Measurements from ENCODE around the gene TIGD4.

TIGD4 gene

DNA sequence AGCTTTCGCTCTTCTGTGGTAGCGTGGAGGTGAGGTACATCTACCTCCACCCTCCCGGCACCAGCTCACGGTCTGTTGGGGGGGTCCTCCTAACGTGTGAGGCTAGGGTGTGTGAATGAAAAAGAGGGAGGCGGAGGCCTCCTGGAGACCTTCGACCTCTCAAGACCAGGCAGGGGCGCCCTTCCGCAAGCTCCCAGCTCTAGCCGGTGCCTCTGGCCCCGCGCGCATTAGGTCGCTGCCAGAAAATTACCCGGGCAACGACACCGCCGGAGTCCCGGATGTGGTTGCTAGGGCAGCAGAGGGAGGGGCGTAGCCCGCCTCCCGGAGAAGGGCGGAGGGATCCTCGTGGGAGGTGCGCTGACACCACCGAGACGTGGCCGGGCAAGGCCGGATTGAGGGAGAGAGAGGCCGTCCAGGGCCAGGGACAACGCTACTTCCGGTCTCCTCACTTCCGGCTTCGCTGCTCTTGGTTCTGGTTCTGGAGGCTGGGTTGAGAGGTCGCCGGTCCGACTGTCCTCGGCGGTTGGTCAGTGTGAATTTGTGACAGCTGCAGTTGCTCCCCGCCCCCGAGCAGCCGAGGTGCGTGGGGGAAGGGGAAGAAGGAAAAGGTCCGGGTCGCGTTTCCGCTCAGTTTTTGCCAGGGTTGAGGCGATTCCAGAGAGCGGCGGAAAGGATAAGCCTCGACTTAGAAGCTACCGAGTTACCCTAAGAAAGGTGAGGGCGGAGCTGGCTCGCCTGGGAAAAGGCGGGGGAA, at the start of gene TIGD4, which contains the start of gene ARFIP1:
TSS of gene TIGD4 (minus strand) at position 218 of the 754 bp plus-strand sequence. CDS start 8,726 bp downstream, outside the sequence.
TSS of gene ARFIP1 (plus strand) at position 442 of the 754 bp plus-strand sequence. CDS start 49,680 bp downstream, outside the sequence.
- DNase-seq (ENCODE audit: low read depth in 2 of 2): peak; percentile 90 to 92

DNA sequence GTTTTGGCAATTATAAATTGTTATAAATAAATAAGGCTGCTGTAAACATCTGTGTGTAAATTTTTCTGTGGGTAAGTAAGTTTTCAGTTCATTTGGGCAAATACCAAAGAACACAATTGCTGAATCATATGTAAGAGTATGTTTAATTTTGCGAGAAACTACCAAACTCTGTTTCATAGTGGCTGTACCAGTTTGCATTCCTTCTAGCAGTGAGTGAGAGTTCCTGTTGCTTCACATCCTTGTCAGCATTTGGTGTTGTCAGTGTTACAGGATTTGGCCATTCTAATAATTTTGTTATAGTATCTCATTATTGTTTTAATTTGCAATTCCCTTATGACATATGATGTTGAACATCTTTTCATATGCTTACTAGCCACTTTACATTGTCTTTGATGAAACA, 48.6 kb upstream of the TIGD4 start:
- no peak for DNase-seq (ENCODE audit: low read depth in 2 of 2)

GRCh38 chr4:152825336-152825735, 45.8 kb upstream of the TIGD4 start:
- DNase-seq (ENCODE audit: low read depth in 2 of 2): no peak

GRCh38 chr4:152824561-152824960, 45.0 kb upstream of the TIGD4 start:
- no peak for DNase-seq (ENCODE audit: low read depth in 2 of 2)

DNA sequence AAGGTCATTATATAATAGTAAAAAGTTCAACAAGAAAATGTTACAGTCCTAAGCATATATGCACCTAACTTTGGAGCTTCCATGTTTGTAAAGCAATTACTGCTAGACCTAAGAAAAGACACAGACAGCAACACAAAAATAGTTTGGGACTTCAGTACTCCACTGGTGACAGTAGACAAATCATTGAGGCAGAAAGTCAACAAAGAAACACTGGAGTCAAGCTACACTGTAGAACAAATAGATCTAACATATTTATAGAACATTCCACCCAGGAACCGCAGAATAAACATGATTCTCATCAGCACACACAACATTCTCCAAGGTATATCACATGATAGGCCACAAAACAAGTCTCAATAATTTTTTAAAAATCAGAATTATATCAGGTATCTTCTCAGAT, 42.8 kb upstream of the TIGD4 start:
- no peak for DNase-seq (ENCODE audit: low read depth in 2 of 2)

DNA sequence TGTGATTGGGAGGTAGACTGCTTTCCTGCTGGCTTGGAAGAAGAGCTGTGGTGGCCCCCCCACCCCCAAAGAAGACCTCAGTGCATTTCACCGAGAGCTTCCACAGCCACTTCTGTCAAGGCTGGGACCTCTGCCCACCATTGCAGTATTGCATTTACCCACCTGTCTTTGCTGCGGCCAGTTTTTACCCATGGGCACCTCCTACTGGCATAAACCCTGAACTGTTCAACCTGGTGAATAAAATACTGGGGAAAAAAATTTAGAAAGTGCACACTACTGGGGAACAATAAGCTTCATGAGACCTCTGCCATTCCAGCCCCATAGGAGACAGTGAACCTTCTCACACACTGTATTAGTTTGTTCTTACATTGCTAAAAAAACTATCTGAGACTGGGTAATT, 40.5 kb upstream of the TIGD4 start:
- DNase-seq (ENCODE audit: low read depth in 2 of 2): no peak

- DNase-seq (ENCODE audit: low read depth in 2 of 2): no peak
These were observed 39.6 kb upstream of the TIGD4 start for GRCh38 chr4:152819026-152819645.

DNA sequence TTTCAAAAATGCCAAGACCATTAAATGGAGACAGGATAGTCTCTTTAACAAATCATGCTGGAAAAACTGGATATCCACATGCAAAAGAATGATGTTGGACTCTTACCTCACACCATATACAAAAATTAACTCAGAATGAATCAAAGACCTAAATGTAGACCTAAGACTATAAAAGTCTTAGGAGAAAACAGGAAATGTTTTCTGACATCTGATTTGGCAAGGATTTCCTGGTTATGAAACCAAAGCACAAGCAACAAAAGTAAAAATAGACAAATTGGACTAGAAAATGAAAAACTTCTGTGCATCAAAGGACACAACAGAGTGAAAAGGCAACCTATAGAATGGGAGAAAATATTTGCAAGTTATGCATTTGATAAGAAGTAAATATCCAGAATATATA, 37.8 kb upstream of the TIGD4 start:
- no peak for DNase-seq (ENCODE audit: low read depth in 2 of 2)

DNA sequence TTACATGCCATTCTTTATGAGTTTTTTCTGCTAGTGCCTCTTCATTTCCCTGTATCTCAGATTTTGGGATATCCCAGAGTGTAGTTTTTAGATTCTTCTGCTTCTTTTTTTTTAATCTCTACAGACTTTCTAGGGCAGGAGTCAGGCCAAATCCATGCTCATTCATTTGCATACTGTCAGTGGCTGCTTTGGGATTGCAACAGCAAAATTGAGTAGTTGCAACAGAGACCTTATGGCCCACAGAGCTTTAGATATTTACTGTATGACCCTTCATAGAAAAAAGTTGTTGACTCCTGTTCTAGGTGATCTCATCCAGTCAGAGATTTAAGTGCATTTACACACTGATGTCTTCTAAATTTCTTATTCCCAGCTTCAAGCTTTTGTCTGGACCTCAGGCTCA, 35.5 kb upstream of the TIGD4 start:
- no peak for DNase-seq (ENCODE audit: low read depth in 2 of 2)

GRCh38 chr4:152810715-152811287, 31.3 kb upstream of the TIGD4 start:
- no peak for DNase-seq (ENCODE audit: low read depth in 2 of 2)

GRCh38 chr4:152808670-152809069, 29.1 kb upstream of the TIGD4 start:
- no peak for DNase-seq (ENCODE audit: low read depth in 2 of 2)

DNA sequence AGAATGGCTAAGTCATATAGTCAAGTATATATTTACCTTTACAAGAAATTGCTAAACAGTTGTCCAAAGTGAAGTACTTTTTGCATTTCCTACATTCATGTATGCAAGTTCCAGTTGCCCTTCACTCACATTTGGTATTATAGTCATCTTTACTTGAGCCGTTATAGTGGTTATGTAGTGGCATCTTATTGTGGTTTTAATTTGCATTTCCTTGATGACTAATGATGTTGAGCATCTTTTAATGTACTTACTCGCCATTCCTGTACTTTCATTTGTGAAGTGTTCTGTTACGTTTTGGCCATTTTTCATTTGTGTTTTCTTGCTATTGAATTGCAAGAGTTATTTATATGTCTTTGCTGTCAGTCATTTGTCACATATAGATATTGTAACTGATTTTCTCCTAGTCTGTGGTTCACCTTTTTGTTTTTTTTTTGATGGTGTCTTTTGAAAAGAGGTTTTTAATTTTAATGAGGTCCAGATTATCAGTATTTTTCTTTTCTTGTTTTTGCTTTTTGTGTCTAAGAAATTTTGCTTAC, 27.8 kb upstream of the TIGD4 start:
- peak; percentile 24 to 26 for DNase-seq (ENCODE audit: low read depth in 2 of 2)

- no peak for DNase-seq (ENCODE audit: low read depth in 2 of 2)
These were observed 27.1 kb upstream of the TIGD4 start for GRCh38 chr4:152806501-152807125.

DNA sequence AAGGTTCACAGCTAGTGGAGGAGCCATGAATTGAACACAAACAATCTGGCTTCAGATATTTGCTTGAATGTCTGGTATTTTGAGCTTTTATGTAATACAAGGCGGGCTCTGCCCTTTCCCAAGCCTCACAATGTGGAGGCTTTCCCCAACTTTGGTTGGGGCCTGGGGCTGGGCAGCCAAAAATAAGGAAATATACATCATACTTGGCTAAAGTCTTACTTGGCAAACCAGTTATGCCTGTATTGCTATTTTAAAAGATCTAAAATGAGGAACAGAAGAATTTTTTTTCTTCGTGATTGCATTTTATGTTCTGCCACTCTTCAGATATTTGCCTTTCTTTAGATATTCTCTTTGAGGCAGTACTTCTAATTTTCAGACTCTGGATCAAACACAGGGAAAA, 26.3 kb upstream of the TIGD4 start:
- no peak for DNase-seq (ENCODE audit: low read depth in 2 of 2)

DNA sequence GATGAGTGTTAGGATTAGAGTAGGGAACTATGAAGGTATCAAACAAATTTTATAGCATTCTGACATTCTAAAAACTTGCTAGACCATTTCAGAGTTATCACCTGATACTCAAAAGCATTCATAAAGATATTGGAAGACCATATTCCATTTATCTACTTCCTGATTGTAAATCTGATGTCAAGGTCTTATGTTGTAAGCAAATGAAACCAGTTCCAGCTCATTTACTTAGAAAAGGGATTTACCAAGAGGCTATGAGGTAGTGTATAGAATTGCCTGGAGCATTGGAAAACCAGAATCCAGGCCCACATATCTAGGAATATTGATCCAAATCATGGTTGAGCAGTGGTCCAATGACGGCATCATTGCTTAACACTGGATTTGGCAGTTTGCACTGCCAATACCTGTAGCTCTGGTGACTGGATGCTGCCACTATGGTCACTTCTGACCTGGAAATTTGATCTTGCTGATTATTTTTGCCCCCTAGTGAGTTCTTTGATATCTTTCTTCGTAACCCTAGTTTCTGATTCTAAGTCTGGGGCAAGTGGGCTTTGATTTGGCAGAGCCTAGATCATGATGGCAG, 25.6 kb upstream of the TIGD4 start:
- no peak for DNase-seq (ENCODE audit: low read depth in 2 of 2)

DNA sequence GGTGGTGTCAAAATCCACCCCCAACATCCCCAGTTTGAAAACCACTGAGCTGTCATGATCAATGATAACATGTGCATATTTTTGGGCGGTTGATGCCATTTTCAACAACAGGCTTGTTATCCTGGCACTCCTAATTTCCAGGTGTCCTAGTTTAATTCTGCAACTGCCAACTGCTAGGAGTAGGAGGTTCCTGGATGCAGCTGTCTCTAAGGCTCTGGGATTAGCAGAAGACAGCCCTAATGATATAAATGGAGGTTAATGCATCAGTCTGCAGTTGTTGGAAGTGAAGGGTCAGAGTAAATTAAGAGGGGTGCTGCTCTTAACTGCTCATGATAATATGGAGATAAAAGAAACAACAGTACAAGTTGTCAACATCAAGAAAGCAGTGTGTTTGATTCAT, 24.0 kb upstream of the TIGD4 start:
- DNase-seq (ENCODE audit: low read depth in 2 of 2): no peak

GRCh38 chr4:152795891-152796290, 16.4 kb upstream of the TIGD4 start:
- no peak for DNase-seq (ENCODE audit: low read depth in 2 of 2)

DNA sequence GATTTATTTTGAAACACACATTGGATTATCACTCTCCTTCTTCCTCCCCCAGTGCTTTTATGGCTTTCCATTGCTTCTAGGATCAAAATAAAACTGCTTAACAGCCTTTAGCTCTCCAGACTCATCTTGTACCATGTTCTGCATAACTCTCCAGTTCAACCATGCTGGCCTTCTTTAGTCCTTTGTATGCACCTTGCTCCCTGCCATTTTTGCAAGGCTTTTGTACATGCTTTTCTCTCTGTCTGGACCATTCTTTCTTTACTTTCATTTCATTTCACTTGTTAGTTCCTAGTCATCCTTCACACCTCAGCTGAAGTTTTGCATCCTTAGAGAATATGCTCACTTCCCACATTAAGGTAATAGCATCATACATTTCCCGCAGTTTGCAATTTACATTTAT, 7.1 kb upstream of the TIGD4 start:
- DNase-seq (ENCODE audit: low read depth in 2 of 2): no peak

GRCh38 chr4:152785639-152786615, 6.4 kb upstream of the TIGD4 start:
- peak; percentile 54 to 56 for DNase-seq (ENCODE audit: low read depth in 2 of 2)

- peak; percentile 41 to 54 for DNase-seq (ENCODE audit: low read depth in 2 of 2)
These were observed 5.2 kb upstream of the TIGD4 start for GRCh38 chr4:152784490-152785350.

All from fibroblast of skin of left quadriceps (primary cell).